Vagina (tissue), 2 donors: ENCODE results near the gene RAD9A.

Experiments
- POLR2A ChIP-seq, 2 donors: fragments of 450-650 bp; IDR thresholded peaks; one replicate each; pipeline ENCODE4 v1.6.1; 2017; ENCODE audit warnings: antibody characterized with exemption in 2 of 2, mild to moderate bottlenecking in 2 of 2, moderate library complexity in 2 of 2
- POLR2AphosphoS5 ChIP-seq, 2 donors: sonication (generic); formaldehyde crosslinking; IDR thresholded peaks; one replicate each; pipeline ENCODE4 v1.9.0; 2017; ENCODE audit warnings: antibody characterized with exemption in 2 of 2, mild to moderate bottlenecking in 2 of 2, low read depth in 1 of 2; ENCODE audit not compliant: insufficient read depth in 1 of 2
- TF ChIP-seq, protein P1 (sequence below), 3 experiments: fragments of 450-650 bp in 2 of 3; fragments of 200-600 bp in 1 of 3; sonication (generic) in 1 of 3; IDR thresholded peaks; one replicate each; pipeline ENCODE4 v1.5.1; 2017 to 2019; ENCODE audit warnings: antibody characterized with exemption in 3 of 3, mild to moderate bottlenecking in 2 of 3, moderate library complexity in 2 of 3

- TF ChIP-seq POLR2A (IDR thresholded peaks at IDR 0.05) = no peak
- TF ChIP-seq, protein P1, sequence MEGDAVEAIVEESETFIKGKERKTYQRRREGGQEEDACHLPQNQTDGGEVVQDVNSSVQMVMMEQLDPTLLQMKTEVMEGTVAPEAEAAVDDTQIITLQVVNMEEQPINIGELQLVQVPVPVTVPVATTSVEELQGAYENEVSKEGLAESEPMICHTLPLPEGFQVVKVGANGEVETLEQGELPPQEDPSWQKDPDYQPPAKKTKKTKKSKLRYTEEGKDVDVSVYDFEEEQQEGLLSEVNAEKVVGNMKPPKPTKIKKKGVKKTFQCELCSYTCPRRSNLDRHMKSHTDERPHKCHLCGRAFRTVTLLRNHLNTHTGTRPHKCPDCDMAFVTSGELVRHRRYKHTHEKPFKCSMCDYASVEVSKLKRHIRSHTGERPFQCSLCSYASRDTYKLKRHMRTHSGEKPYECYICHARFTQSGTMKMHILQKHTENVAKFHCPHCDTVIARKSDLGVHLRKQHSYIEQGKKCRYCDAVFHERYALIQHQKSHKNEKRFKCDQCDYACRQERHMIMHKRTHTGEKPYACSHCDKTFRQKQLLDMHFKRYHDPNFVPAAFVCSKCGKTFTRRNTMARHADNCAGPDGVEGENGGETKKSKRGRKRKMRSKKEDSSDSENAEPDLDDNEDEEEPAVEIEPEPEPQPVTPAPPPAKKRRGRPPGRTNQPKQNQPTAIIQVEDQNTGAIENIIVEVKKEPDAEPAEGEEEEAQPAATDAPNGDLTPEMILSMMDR (IDR thresholded peaks at IDR 0.05) = no peak
- no peak for TF ChIP-seq POLR2AphosphoS5 (IDR thresholded peaks at IDR 0.05; ENCODE audit: insufficient read depth in 1 of 2, low read depth in 1 of 2)
Measured at GRCh38 chr11:67397986-67398660, 6.3 kb downstream of the RAD9A start.
